HepG2 (cell line): Measurements from ENCODE around the gene DUSP7. TPM values are rescaled to one million over a fixed set of nuclear protein-coding genes. Genes with fewer than 3 reads are reported as not detected.

Experiments used
- ARHGAP35 ChIP-seq: sonication (generic); formaldehyde crosslinking; IDR thresholded peaks from 2 replicates; pipeline ENCODE4 v1.9.0; 2022; ENCODE audit warnings: mild to moderate bottlenecking, inconsistent platforms, moderate library complexity, missing genetic modification reagents, borderline replicate concordance
- ARNT2 ChIP-seq: sonication (generic); formaldehyde crosslinking; IDR thresholded peaks from 2 replicates; pipeline ENCODE4 v1.8.0; 2022; ENCODE audit warnings: mild to moderate bottlenecking, low read depth, missing genetic modification reagents, moderate library complexity
- ASH2L ChIP-seq: fragments of 300-600, 200-600 bp; sonication (generic); IDR thresholded peaks from 2 replicates; pipeline ENCODE4 v1.7.0; 2017; ENCODE audit warnings: low read depth, mild to moderate bottlenecking, moderate library complexity, mixed read lengths, low read length; ENCODE audit not compliant: insufficient read length
- ETV5 ChIP-seq: IDR thresholded peaks from 2 replicates; pipeline ENCODE4 v1.6.1; 2018; ENCODE audit warnings: missing biosample characterization, missing genetic modification reagents, inconsistent platforms, borderline replicate concordance
- FOXJ3 ChIP-seq: sonication (generic); formaldehyde crosslinking; IDR thresholded peaks from 2 replicates; pipeline ENCODE4 v1.4.0; 2020; ENCODE audit warnings: missing genetic modification reagents, mild to moderate bottlenecking, borderline replicate concordance
- HDAC2 ChIP-seq: sonication (generic); formaldehyde crosslinking; IDR thresholded peaks from 2 replicates; pipeline ENCODE4 v1.4.0; 2020; ENCODE audit warnings: missing genetic modification reagents
- MEF2D ChIP-seq: sonication (generic); formaldehyde crosslinking; IDR thresholded peaks from 2 replicates; pipeline ENCODE4 v1.5.1; 2020; ENCODE audit warnings: mild to moderate bottlenecking, missing genetic modification reagents
- SOX5 ChIP-seq: IDR thresholded peaks from 2 replicates; pipeline ENCODE4 v1.6.1; 2016; ENCODE audit warnings: borderline replicate concordance
- STAG1 ChIP-seq: sonication (generic); formaldehyde crosslinking; IDR thresholded peaks from 2 replicates; pipeline ENCODE4 v1.4.0; 2020; ENCODE audit warnings: missing genetic modification reagents
- TCF7 ChIP-seq: sonication (generic); IDR thresholded peaks from 2 replicates; pipeline ENCODE4 v1.6.1; 2016; ENCODE audit warnings: antibody characterized with exemption, low read depth
- YEATS4 ChIP-seq: sonication (generic); formaldehyde crosslinking; IDR thresholded peaks from 2 replicates; pipeline ENCODE4 v1.4.0; 2020; ENCODE audit warnings: missing genetic modification reagents, borderline replicate concordance
- ZBTB42 ChIP-seq: sonication (generic); formaldehyde crosslinking; IDR thresholded peaks from 2 replicates; pipeline ENCODE4 v1.5.0; 2020; ENCODE audit warnings: mild to moderate bottlenecking, missing genetic modification reagents
- ZBTB7B ChIP-seq: sonication (generic); formaldehyde crosslinking; IDR thresholded peaks from 2 replicates; pipeline ENCODE4 v1.4.0; 2020; ENCODE audit warnings: missing genetic modification reagents
- ZFP36 ChIP-seq: fragments of 150-350 bp; IDR thresholded peaks from 2 replicates; pipeline ENCODE4 v1.6.1; 2018; ENCODE audit warnings: borderline replicate concordance, low read length, low read depth; ENCODE audit not compliant: partially characterized antibody
- ZMYM2 ChIP-seq: sonication (generic); formaldehyde crosslinking; IDR thresholded peaks from 2 replicates; pipeline ENCODE4 v1.8.0; 2022; ENCODE audit warnings: mild to moderate bottlenecking, missing genetic modification reagents
- ZNF501 ChIP-seq: sonication (generic); formaldehyde crosslinking; IDR thresholded peaks from 2 replicates; pipeline ENCODE4 v1.5.1; 2020; ENCODE audit warnings: mild to moderate bottlenecking, moderate library complexity, missing genetic modification reagents
- ZNF530 ChIP-seq: sonication (generic); formaldehyde crosslinking; IDR thresholded peaks from 2 replicates; pipeline ENCODE4 v1.5.0; 2020; ENCODE audit warnings: low read depth, mild to moderate bottlenecking, missing genetic modification reagents
- ZNF747 ChIP-seq: sonication (generic); formaldehyde crosslinking; IDR thresholded peaks from 2 replicates; pipeline ENCODE4 v1.8.1; 2023; ENCODE audit warnings: missing genetic modification reagents, mild to moderate bottlenecking, borderline replicate concordance
- polyA plus RNA-seq, 8 experiments: library from polyadenylated mRNA; depleted of rRNA in 3 of 8; stranded (reverse) in 7 of 8; unstranded in 1 of 8; fragments of >200 nt; fragmentation: Illumina TruSeq in 4 of 8; extraction: Trizol in 4 of 8; gene quantifications; 2 replicates each; pipeline versions ENCODE4 v1.2.1 to v1.2.3, GENCODE V29; 2011 to 2016; ENCODE audit warnings: low read depth in 4 of 8, missing spikeins in 1 of 8, mixed read lengths in 1 of 8; ENCODE audit not compliant: insufficient read depth in 1 of 8
- total RNA-seq, 5 experiments: library from RNA; depleted of rRNA; stranded (reverse); fragments of >200 nt; fragmentation: Illumina TruSeq; extraction: Trizol; gene quantifications; 2 replicates each; pipeline ENCODE4 v1.2.3, GENCODE V29; 2016; ENCODE audit warnings: low read depth in 1 of 5
- TF ChIP-seq, protein P1 (sequence below): sonication (generic); formaldehyde crosslinking; IDR thresholded peaks from 2 replicates; pipeline ENCODE4 v1.5.0; 2020; ENCODE audit warnings: missing genetic modification reagents
- TF ChIP-seq, protein P2 (sequence below): IDR thresholded peaks from 2 replicates; pipeline ENCODE4 v1.6.1; 2012; ENCODE audit warnings: inconsistent platforms
- TF ChIP-seq, protein P3 (sequence below): sonication (generic); formaldehyde crosslinking; IDR thresholded peaks from 2 replicates; pipeline ENCODE4 v1.8.0; 2022; ENCODE audit warnings: missing genetic modification reagents, mild to moderate bottlenecking, borderline replicate concordance
- TF ChIP-seq, protein P4 (sequence below): IDR thresholded peaks from 2 replicates; pipeline ENCODE4 v1.6.1; 2016; ENCODE audit warnings: mild to moderate bottlenecking
- TF ChIP-seq, protein P5 (sequence below): sonication (generic); formaldehyde crosslinking; IDR thresholded peaks from 2 replicates; pipeline ENCODE4 v1.4.0; 2020; ENCODE audit warnings: missing genetic modification reagents, borderline replicate concordance

The DUSP7 gene
- total and polyA plus RNA-seq, 2 of the 13 experiments (the other 11 are each of a cell fraction or from before 2014, with no cell fraction given): 6.6 to 8.8 TPM

DNA sequence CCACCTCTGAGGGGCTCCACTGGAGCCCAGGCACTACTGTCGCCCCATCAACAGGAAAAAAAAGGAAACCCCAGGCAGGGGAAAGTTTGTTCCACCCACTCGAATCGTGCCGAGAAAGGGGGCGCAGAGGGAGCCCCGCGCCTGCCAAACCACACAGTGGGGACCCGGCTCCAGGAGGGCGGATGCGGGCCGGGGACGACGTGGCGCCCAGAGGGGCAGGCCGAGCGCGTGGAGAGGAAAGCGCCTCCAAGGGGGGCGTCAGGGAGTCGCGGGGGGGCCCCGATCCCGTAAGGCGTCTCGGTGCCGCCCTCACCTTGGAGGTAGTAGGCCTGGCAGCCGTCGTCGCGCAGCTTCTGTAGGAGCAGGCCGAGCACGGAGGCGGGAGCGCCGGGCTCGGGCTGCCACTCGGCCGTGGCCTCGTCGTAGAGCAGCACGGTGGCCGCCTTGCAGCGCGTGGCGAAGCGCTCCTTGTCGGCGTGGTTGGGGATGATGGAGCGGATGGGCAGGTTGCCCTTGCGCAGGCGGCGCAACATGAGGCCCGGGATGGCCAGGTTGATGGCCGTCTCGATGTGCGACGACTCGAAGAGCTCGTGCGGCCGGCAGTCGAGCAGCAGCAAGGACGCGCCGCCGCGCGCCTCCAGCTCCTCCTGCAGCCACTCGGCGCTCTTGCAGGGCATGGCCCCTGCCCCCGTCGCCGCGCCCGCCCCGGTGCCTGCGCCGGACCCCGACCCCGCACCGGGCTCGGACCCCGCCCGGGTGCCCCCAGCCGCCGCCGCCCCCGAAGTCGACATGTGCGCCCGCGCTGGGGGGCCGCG is 627 bp downstream of the DUSP7 start (continued):
- no peak for TF ChIP-seq HDAC2 (CRISPR knock-in tag)
- TF ChIP-seq, protein P1, sequence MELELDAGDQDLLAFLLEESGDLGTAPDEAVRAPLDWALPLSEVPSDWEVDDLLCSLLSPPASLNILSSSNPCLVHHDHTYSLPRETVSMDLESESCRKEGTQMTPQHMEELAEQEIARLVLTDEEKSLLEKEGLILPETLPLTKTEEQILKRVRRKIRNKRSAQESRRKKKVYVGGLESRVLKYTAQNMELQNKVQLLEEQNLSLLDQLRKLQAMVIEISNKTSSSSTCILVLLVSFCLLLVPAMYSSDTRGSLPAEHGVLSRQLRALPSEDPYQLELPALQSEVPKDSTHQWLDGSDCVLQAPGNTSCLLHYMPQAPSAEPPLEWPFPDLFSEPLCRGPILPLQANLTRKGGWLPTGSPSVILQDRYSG (CRISPR knock-in tag): peak; percentile 81; the same call in 1 of the 2 replicates
- TF ChIP-seq ASH2L: no peak
- TF ChIP-seq, protein P2, sequence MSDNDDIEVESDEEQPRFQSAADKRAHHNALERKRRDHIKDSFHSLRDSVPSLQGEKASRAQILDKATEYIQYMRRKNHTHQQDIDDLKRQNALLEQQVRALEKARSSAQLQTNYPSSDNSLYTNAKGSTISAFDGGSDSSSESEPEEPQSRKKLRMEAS: peak; percentile 93
- 0 out of 2 replicates have a peak, but pooled peaks have one; percentile 40 for TF ChIP-seq ZNF501
- TF ChIP-seq ZBTB42 (CRISPR knock-in tag): 0 out of 2 replicates have a peak, but pooled peaks have one; percentile 30
- no peak for TF ChIP-seq TCF7
- TF ChIP-seq SOX5 (CRISPR knock-in tag): peak; percentile 32; the same call in 1 of the 2 replicates
- TF ChIP-seq, protein P3, sequence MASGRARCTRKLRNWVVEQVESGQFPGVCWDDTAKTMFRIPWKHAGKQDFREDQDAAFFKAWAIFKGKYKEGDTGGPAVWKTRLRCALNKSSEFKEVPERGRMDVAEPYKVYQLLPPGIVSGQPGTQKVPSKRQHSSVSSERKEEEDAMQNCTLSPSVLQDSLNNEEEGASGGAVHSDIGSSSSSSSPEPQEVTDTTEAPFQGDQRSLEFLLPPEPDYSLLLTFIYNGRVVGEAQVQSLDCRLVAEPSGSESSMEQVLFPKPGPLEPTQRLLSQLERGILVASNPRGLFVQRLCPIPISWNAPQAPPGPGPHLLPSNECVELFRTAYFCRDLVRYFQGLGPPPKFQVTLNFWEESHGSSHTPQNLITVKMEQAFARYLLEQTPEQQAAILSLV (CRISPR knock-in tag): peak; percentile 90; the same call in 1 of the 2 replicates
- TF ChIP-seq YEATS4: peak; percentile 59; the same call in 1 of the 2 replicates
- TF ChIP-seq ZMYM2 (CRISPR knock-in tag): no peak
- TF ChIP-seq, protein P4, sequence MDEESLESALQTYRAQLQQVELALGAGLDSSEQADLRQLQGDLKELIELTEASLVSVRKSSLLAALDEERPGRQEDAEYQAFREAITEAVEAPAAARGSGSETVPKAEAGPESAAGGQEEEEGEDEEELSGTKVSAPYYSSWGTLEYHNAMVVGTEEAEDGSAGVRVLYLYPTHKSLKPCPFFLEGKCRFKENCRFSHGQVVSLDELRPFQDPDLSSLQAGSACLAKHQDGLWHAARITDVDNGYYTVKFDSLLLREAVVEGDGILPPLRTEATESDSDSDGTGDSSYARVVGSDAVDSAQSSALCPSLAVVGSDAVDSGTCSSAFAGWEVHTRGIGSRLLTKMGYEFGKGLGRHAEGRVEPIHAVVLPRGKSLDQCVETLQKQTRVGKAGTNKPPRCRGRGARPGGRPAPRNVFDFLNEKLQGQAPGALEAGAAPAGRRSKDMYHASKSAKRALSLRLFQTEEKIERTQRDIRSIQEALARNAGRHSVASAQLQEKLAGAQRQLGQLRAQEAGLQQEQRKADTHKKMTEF (CRISPR knock-in tag): peak; percentile 61; the same call in 1 of the 2 replicates
- TF ChIP-seq ZNF530 (CRISPR knock-in tag): 0 out of 2 replicates have a peak, but pooled peaks have one; percentile 73
- TF ChIP-seq ZFP36: no peak
- TF ChIP-seq STAG1 (CRISPR knock-in tag): peak; percentile 53
- peak; percentile 52 for TF ChIP-seq MEF2D (CRISPR knock-in tag)
- no peak for TF ChIP-seq ZNF747 (CRISPR knock-in tag)
- TF ChIP-seq ETV5 (CRISPR knock-in tag): no peak
- 0 out of 2 replicates have a peak, but pooled peaks have one; percentile 31 for TF ChIP-seq ZBTB7B (CRISPR knock-in tag)
- TF ChIP-seq, protein P5, sequence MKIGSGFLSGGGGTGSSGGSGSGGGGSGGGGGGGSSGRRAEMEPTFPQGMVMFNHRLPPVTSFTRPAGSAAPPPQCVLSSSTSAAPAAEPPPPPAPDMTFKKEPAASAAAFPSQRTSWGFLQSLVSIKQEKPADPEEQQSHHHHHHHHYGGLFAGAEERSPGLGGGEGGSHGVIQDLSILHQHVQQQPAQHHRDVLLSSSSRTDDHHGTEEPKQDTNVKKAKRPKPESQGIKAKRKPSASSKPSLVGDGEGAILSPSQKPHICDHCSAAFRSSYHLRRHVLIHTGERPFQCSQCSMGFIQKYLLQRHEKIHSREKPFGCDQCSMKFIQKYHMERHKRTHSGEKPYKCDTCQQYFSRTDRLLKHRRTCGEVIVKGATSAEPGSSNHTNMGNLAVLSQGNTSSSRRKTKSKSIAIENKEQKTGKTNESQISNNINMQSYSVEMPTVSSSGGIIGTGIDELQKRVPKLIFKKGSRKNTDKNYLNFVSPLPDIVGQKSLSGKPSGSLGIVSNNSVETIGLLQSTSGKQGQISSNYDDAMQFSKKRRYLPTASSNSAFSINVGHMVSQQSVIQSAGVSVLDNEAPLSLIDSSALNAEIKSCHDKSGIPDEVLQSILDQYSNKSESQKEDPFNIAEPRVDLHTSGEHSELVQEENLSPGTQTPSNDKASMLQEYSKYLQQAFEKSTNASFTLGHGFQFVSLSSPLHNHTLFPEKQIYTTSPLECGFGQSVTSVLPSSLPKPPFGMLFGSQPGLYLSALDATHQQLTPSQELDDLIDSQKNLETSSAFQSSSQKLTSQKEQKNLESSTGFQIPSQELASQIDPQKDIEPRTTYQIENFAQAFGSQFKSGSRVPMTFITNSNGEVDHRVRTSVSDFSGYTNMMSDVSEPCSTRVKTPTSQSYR (CRISPR knock-in tag): 0 out of 2 replicates have a peak, but pooled peaks have one; percentile 38
- peak; percentile 72 for TF ChIP-seq ARHGAP35 (CRISPR knock-in tag)
- TF ChIP-seq ARNT2: peak; percentile 79; the same call in 1 of the 2 replicates
- no peak for TF ChIP-seq FOXJ3
